CD4-positive, alpha-beta T cell treated with Interleukin-21 for 1 hour (primary cell): Measurements from ENCODE around the gene SLC6A19.
"Not testable (repeated sequence)": the region's sequence is repeated elsewhere in the genome, so short reads cannot be mapped to it uniquely, and the experiment has no call there.

Source experiments
- DNase-seq: peaks from one replicate; pipeline ENCODE4 v3.0.0-alpha.2; 2020

SLC6A19 gene

DNA sequence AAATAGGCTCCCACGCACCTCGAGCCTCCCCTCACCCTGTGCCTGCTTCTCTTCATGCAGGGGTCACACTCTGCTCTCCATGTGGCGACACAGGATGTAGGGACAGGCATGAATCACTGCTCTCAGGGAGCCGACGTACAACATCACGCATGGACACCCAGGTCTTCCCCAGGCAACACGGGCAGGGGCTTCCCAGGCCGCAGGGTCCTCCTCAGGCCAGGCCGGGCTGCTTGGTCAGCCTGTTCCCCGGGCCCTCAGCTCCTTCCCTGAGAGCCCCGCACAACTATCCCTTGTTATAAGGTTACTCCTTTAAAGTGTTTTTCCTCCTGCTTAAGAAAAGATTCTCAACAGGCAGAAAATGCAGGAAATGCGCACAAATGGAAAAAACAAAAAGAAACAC is 24.8 kb downstream of the SLC6A19 start:
- no peak for DNase-seq

- no peak for DNase-seq
Measured at GRCh38 chr5:1226839-1227581, 25.6 kb downstream of the SLC6A19 start.

- DNase-seq, result no peak
Measured at GRCh38 chr5:1227667-1228066, 26.3 kb downstream of the SLC6A19 start.

DNA sequence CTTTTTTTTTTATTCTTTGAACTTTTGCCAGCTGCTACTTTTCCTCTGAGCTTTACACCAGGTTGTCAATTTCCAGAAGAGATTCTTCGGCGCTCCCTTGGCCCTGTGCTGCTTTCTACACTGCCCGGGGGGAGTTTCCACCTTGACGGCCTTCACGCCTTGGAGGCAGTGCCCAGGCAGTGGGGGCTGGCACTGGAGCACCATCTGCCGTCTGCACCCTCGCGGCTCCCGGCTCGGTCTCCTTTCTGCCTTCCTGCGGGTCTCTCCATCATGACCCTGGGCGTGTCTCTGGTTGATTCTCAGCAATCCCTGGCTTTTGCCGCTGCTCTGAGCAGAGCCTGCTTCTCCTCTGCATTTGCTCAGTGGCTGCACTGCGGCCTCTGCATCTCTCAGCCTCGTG is 26.7 kb downstream of the SLC6A19 start:
- DNase-seq, result no peak

GRCh38 chr5:1229023-1229422 is 27.6 kb downstream of the SLC6A19 start:
- not testable (repeated sequence) for DNase-seq

DNA sequence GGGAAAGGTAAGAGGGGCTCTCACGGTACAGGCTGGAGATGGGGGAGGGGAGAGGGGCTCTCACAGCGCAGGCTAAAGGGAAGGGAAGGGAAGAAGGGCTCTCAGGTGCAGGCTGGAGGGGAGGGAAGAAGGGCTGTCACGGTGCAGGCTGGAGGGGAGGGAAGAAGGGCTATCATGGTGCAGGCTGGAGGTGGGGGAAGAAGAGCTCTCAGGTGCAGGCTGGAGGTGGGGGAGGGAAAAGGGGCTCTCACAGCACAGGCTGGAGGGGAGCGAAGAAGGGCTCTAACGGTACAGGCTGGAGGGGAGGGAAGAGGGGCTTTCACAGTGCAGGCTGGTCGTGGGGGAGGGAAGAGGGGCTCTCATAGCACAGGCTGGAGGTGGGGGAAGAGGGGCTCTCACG is 28.4 kb downstream of the SLC6A19 start:
- DNase-seq, result no peak

DNA sequence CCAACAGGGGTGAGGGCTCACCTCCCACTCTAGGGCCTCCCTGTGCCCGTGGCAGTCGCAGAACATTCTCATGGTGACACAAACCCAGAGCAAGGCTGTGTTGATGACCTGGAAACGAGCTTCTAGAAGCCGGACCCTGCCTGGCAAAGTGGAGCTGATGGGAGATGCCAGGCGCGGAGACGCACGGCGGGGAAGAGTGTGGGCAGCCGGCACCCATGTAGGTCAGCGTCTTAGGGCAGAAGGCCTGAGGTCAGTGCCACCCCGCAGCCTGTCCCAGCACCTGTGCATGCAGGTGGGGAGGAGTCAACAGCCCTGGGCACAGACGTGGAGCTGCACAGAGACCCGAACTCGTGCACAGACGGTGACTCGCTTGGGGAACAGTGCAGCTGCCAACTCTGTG is 29.2 kb downstream of the SLC6A19 start:
- no peak for DNase-seq

DNA sequence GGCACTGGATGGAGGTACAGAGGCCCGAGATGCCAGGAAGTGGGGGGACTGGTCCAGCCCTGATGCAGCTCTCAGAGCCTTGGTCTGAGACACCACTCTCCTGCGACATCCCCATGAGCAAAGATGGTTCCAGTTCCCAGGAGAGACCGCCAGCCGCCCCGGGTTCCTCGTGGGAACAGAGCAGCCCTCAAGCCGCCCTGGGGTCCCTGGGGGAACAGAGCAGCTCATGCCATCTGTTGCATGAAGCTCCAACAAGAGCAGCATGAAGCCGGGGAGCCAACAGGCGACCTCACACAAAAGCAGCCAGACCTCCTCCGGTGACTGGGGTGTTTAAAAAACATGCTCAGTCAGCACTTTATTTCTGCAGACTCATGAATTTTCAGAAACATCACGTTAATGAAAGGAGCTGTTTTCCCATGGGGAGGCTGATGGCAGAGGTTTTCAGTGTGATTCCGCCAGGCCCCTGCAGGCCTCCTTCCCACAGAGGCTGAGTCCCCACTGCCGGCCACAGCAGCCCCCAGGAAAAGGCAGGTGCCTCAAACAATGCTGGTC is 30.0 kb downstream of the SLC6A19 start:
- no peak for DNase-seq

DNA sequence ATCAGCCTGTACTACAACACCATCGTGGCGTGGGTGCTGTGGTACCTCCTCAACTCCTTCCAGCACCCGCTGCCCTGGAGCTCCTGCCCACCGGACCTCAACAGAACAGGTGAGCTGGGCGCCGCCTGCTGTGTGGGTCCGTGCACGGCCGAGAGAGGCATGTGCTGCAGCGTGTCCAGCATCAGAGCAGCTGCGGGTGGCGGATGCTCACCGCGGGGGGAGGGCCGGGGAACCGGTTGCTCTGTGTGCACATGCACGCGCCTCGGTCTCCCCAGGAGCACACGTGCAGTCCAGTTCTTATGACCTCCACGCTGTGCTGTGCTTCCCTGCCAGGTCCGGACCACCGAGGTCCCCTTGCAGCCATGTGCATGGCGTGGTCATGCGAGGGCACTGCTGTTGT is 31.4 kb downstream of the SLC6A19 start:
- no peak for DNase-seq

DNA sequence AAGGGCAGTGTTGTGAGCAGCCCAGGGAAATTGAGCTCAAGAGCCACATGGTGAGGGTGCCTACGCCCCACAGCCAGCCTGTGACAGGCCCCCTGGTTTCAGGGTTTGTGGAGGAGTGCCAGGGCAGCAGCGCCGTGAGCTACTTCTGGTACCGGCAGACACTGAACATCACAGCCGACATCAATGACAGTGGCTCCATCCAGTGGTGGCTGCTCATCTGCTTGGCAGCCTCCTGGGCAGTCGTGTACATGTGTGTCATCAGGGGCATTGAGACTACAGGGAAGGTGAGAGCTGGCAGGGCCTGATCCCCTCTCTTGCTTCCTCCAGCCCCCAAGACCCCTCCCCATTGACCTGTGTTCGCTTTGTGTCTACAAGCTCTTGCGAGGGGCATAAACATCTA is 34.0 kb downstream of the SLC6A19 start:
- DNase-seq, result no peak

DNA sequence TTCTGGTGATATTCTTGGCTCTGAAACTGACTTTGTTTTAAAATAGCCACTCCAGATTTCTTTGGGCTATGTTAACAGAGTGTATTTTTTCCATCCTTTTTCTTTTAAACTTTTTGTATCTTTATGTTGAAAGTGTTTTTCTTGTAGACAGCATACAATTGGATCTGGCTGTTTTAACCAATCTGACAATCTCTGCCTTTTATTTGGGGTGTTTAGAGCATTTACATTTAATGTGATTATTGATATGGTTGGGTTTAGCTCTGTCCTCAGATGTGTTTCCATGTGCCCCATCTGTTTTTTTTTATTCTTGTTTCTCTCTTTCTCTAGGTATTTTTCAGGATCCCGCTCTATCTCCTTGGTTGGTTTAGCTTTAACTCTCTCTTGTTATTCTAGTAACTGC is 34.4 kb downstream of the SLC6A19 start:
- no peak for DNase-seq

- no peak for DNase-seq
Measured at GRCh38 chr5:1239505-1240251, 38.3 kb downstream of the SLC6A19 start.

GRCh38 chr5:1240496-1241260 is 39.3 kb downstream of the SLC6A19 start:
- no peak for DNase-seq

GRCh38 chr5:1241509-1242080 is 40.2 kb downstream of the SLC6A19 start:
- no peak for DNase-seq

- no peak for DNase-seq
Measured at GRCh38 chr5:1242733-1243486, 41.5 kb downstream of the SLC6A19 start.

DNA sequence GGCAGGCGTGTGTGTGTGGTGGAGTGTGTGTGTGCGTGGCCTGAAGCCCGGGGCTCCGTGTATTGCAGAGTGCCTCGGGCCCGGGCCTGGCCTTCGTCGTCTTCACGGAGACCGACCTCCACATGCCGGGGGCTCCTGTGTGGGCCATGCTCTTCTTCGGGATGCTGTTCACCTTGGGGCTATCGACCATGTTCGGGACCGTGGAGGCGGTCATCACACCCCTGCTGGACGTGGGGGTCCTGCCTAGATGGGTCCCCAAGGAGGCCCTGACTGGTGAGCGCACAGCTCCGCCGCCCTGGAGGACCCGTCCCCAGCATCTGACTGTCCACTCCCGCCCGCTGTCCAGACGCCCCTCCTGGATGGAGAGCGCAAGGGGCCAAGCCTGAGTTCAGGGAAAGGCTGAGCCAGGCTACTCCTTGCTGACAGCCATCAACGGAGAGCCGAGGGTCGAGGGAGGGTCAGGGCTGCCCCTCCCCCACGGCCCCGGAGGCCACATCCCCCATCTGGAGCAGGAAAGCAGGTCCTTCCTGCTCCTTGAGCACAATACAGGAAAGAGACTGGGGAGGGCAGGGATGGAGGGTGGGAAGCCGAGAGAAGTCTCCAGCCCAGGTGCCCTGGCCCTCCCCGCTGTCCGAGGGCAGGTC is 42.2 kb downstream of the SLC6A19 start:
- no peak for DNase-seq

GRCh38 chr5:1244255-1244654 is 42.9 kb downstream of the SLC6A19 start:
- no peak for DNase-seq

DNA sequence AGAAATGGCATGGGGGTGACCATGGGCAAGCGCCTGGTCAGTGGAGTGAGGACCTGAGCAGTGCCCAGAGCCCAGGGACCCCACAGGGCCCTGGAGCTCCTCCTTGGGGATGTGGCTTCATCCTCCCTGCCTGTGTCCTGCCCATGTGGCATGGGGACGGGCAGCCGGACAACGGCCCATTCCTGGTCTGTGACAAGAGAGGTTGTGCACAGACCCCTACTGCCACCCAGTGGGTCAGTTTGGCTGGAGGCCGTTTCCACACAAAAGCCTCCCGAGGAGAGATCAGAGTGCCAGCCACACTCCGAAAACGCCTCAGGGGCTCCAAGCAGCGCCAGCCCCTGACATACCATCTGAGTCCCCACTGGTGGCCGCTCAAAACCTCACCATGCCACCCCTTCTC is 43.6 kb downstream of the SLC6A19 start:
- no peak for DNase-seq

DNA sequence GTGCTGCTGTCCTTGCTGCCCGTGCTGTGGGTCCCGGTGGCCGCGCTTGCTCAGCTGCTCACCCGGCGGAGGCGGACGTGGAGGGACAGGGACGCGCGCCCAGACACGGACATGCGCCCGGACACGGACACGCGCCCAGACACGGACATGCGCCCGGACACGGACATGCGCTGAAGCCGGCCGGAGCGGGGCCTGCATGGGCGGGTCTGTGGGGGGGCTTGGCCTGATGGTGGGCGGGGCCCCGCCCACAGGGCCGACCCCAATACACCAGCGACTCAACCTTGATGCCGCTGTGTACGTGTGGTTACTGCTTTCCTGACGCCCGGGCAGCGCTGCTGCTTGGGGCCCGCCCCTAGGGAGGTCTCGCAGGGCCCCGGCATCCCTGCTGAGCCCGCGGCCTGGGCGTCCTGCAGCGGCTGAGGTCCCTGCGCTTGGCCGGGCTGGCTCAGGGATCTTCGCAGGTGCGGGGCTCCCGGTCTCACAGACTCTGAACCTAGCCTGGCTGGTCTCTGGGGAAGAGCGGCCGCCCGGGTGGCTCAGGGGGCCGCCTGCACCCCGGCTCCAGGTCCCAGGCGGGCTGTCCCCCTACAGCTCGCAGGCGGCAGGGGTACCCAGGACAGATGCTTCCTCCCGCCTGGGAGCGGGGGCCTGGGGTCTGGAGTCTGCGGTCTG is 44.6 kb downstream of the SLC6A19 start:
- DNase-seq, result no peak

DNA sequence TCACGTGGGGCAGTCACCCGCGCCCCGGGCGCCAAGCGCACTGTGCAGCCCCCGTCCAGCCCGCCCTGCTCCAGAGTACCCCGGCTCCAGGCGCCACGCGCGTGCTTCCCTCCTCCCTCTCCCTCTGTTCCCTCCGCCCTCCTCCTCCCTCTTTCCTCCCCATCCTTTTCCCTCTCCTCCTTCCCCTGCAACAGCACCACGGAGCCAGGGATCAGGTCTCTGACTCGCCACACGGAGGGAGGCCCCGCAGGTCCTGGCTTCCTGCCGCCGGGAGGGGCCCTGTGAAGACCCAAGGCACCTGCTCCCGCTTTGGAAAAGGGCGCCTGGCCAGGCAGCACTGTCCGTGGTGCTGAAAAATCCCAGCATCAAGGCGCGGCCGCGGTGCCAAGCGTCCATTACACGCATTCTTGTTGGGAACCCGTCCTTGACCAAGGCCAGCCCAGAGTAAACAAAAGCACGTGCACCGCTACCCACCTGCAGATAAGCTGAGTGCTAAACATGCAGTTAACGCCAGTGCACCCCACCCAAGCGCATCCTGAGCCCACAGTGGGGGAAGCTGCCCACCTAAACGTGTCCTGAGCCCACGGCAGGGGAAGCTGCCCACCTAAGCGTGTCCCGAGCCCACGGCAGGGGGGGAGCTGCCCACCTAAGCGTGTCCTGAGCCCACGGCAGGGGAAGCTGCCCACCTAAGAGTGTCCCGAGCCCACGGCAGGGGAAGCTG is 45.5 kb downstream of the SLC6A19 start:
- DNase-seq, result no peak

GRCh38 chr5:1247811-1248210 is 46.4 kb downstream of the SLC6A19 start:
- no peak for DNase-seq
